GM23338 (cell line): ENCODE results near the gene NOL3.

Experiments
- EZH2 ChIP-seq: fragments of 200-600 bp; sonication (generic); IDR thresholded peaks from one replicate; pipeline ENCODE4 v1.8.0; 2017; ENCODE audit warnings: antibody characterized with exemption, mild to moderate bottlenecking, low read depth; ENCODE audit not compliant: unreplicated experiment
- POLR2AphosphoS5 ChIP-seq: IDR thresholded peaks from 2 replicates; pipeline ENCODE4 v1.6.1; 2016; ENCODE audit warnings: antibody characterized with exemption, low read depth
- TF ChIP-seq, protein P1 (sequence below), 2 experiments: fragments of 200-600 bp in 1 of 2; sonication (generic) in 1 of 2; conservative IDR thresholded peaks; 2 replicates each; pipeline versions ENCODE4 v1.5.1 to v1.6.1; 2016 to 2017; ENCODE audit warnings: antibody characterized with exemption in 2 of 2, low read depth in 2 of 2, mild to moderate bottlenecking in 2 of 2, moderate library complexity in 1 of 2
- TF ChIP-seq, protein P2 (sequence below): IDR thresholded peaks from one replicate; pipeline ENCODE4 v1.6.1; 2018; ENCODE audit warnings: antibody characterized with exemption; ENCODE audit not compliant: unreplicated experiment

GRCh38 chr16:67211674-67212073 is 41.3 kb downstream of the NOL3 start:
- TF ChIP-seq, protein P1, sequence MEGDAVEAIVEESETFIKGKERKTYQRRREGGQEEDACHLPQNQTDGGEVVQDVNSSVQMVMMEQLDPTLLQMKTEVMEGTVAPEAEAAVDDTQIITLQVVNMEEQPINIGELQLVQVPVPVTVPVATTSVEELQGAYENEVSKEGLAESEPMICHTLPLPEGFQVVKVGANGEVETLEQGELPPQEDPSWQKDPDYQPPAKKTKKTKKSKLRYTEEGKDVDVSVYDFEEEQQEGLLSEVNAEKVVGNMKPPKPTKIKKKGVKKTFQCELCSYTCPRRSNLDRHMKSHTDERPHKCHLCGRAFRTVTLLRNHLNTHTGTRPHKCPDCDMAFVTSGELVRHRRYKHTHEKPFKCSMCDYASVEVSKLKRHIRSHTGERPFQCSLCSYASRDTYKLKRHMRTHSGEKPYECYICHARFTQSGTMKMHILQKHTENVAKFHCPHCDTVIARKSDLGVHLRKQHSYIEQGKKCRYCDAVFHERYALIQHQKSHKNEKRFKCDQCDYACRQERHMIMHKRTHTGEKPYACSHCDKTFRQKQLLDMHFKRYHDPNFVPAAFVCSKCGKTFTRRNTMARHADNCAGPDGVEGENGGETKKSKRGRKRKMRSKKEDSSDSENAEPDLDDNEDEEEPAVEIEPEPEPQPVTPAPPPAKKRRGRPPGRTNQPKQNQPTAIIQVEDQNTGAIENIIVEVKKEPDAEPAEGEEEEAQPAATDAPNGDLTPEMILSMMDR (conservative IDR thresholded peaks at IDR 0.05; ENCODE audit: low read depth in 2 of 2), result no peak
- TF ChIP-seq EZH2 (no peak), POLR2AphosphoS5 (no peak)
- TF ChIP-seq, protein P2, sequence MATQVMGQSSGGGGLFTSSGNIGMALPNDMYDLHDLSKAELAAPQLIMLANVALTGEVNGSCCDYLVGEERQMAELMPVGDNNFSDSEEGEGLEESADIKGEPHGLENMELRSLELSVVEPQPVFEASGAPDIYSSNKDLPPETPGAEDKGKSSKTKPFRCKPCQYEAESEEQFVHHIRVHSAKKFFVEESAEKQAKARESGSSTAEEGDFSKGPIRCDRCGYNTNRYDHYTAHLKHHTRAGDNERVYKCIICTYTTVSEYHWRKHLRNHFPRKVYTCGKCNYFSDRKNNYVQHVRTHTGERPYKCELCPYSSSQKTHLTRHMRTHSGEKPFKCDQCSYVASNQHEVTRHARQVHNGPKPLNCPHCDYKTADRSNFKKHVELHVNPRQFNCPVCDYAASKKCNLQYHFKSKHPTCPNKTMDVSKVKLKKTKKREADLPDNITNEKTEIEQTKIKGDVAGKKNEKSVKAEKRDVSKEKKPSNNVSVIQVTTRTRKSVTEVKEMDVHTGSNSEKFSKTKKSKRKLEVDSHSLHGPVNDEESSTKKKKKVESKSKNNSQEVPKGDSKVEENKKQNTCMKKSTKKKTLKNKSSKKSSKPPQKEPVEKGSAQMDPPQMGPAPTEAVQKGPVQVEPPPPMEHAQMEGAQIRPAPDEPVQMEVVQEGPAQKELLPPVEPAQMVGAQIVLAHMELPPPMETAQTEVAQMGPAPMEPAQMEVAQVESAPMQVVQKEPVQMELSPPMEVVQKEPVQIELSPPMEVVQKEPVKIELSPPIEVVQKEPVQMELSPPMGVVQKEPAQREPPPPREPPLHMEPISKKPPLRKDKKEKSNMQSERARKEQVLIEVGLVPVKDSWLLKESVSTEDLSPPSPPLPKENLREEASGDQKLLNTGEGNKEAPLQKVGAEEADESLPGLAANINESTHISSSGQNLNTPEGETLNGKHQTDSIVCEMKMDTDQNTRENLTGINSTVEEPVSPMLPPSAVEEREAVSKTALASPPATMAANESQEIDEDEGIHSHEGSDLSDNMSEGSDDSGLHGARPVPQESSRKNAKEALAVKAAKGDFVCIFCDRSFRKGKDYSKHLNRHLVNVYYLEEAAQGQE, result no peak
